Placental epithelial cell (primary cell): ENCODE results near the gene NR2F1-AS1. TPM values are rescaled to one million over a fixed set of nuclear protein-coding genes. Genes with fewer than 3 reads are reported as not detected.

ENCODE experiments used
- total RNA-seq: library from RNA; depleted of rRNA; stranded (reverse); fragments of >200 nt; gene quantifications from 2 replicates; pipeline ENCODE4 v1.2.3, GENCODE V29; 2012

Gene NR2F1-AS1
- 4.8 and 9.8 TPM in 2 replicates for total RNA-seq

DNA sequence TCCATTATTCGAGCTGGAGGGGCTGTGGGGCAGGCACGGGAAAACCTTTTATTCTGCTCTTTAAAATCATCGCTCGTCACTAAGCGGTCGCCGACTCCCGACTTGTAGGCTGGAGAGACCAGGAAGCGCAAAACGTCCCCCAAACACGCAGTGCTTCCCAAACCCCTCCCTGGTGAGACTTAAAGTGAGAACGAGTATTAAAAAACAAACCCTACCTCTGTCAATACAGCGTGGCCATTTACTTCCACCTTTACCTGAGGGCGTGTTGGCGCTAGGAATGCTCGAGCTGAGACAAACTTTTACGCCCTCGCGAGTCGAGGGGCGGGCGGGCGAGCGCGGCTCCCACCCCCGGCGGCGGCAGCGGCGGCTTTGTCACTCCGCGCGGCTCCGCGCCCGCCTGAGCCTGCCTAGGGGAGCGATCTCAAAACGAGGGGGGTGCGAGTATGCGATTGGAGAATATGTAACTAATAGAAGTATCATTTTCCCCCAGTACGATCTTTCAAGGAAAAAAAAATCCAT, at the start of gene NR2F1-AS1:
TSS of gene NR2F1-AS1 (minus strand) at position 293 of the 519 bp plus-strand sequence.

DNA sequence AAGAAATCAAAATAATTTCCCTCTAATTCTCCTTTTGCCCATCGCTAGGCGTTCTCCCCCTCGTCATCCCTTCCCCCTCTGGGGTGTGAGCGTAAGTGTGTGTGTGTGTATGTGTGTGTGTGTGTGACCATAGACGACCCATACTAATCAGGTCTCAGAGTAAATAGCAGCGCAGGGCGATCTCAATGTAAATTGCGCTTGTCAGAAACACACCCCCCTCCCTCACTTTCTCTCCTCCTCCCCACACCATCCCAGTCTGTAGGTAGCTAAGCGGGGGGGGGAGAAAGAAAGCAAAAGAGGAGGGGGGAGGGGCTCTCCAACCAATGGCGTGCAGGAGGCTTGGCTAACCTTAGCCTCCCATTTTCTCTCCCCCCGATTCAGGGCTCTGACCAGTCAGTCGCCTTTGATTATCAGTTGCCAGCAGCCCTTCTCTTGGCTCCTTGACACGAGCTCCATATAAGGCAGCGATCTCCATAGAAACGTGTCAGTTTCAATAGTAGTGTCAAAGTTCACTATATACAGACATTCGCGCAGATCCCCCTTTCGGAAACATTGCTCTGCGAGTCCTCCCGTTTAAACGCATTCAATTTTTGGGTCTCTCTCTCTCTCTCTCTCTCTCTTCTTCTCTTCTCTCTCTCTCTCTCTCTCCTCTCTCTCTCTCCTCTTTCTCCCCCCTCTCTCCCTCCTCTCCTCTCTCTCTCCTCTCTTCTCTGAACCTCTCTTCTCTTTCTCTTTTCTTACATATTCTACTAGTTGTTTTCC, 1.8 kb upstream of the NR2F1-AS1 start, which contains the start of gene NR2F1:
TSS of gene NR2F1 (plus strand) at position 546 of the 762 bp plus-strand sequence. CDS start 1,802 bp downstream, outside the sequence.

Other genes starting within 250 kb of the NR2F1-AS1 start
- 0.98 and 1.6 TPM in 2 replicates for gene NR2F1, start 2.0 kb upstream of the NR2F1-AS1 start, total RNA-seq
- gene POU5F2, start 160.4 kb upstream of the NR2F1-AS1 start, total RNA-seq: 1.4 and 2.0 TPM in 2 replicates